Astrocyte (in vitro differentiated cells and primary cell): ENCODE results near the gene UBQLN4. TPM values are rescaled to one million over a fixed set of nuclear protein-coding genes. Genes with fewer than 3 reads are reported as not detected.
"Not testable (repeated sequence)": the region's sequence is repeated elsewhere in the genome, so short reads cannot be mapped to it uniquely, and the experiment has no call there.

ENCODE experiments used
- DNase-seq: peaks from one replicate; pipeline ENCODE4 v3.0.0-alpha.2; 2010; ENCODE audit warnings: low read depth
- FAIRE-seq: peaks from 2 replicates; lab custom pipeline; 2011; peaks lifted over from hg19 to GRCh38; lab: Jason Lieb, UNC
- H2AFZ ChIP-seq: 2 replicates; pipeline ENCODE4 v1.6.0; 2012; ENCODE audit warnings: low read depth, low read length, inconsistent platforms
- H3K27ac ChIP-seq: 2 replicates; pipeline ENCODE4 v1.5.1; 2011; ENCODE audit warnings: low read depth, low read length, inconsistent platforms
- H3K27me3 ChIP-seq: 2 replicates; pipeline ENCODE4 v1.6.0; 2011; ENCODE audit warnings: low read length, inconsistent platforms; ENCODE audit not compliant: insufficient read depth
- H3K36me3 ChIP-seq: 2 replicates; pipeline ENCODE4 v1.5.1; 2011; ENCODE audit warnings: low read length, inconsistent platforms; ENCODE audit not compliant: insufficient read depth
- H3K4me1 ChIP-seq: 2 replicates; pipeline ENCODE4 v1.5.1; 2011; ENCODE audit warnings: low read length, inconsistent platforms; ENCODE audit not compliant: insufficient read depth
- H3K4me2 ChIP-seq: 2 replicates; pipeline ENCODE4 v1.6.0; 2012; ENCODE audit warnings: low read length, inconsistent platforms
- H3K4me3 ChIP-seq: 2 replicates; pipeline ENCODE4 v1.5.1; 2011; ENCODE audit warnings: low read depth, mild to moderate bottlenecking, low read length, inconsistent platforms; ENCODE audit not compliant: insufficient read depth
- H3K79me2 ChIP-seq: 2 replicates; pipeline ENCODE4 v1.6.0; 2012; ENCODE audit warnings: mild to moderate bottlenecking, low read length, inconsistent platforms; ENCODE audit not compliant: insufficient read depth
- H3K9ac ChIP-seq: 2 replicates; pipeline ENCODE4 v1.6.0; 2012; ENCODE audit warnings: mild to moderate bottlenecking, low read length, inconsistent platforms
- H3K9me3 ChIP-seq: 2 replicates; pipeline ENCODE4 v1.5.1; 2012; ENCODE audit warnings: low read depth, mild to moderate bottlenecking, low read length, inconsistent platforms; ENCODE audit not compliant: insufficient read depth
- H4K20me1 ChIP-seq: 2 replicates; pipeline ENCODE4 v1.6.0; 2012; ENCODE audit warnings: low read length, inconsistent platforms; ENCODE audit not compliant: insufficient read depth
- H3K27ac Mint-ChIP-seq: one replicate; pipeline ENCODE4 v1.8.0; 2021; ENCODE audit warnings: mild to moderate bottlenecking, mixed read lengths; ENCODE audit not compliant: unreplicated experiment
- H3K27me3 Mint-ChIP-seq: one replicate; pipeline ENCODE4 v1.8.0; 2021; ENCODE audit warnings: low read depth, mixed read lengths; ENCODE audit not compliant: unreplicated experiment
- H3K36me3 Mint-ChIP-seq: one replicate; pipeline ENCODE4 v1.8.0; 2021; ENCODE audit warnings: low read depth, mixed read lengths; ENCODE audit not compliant: unreplicated experiment
- H3K4me1 Mint-ChIP-seq: one replicate; pipeline ENCODE4 v1.8.0; 2021; ENCODE audit warnings: low read depth, mixed read lengths; ENCODE audit not compliant: unreplicated experiment
- H3K4me3 Mint-ChIP-seq: one replicate; pipeline ENCODE4 v1.8.0; 2021; ENCODE audit warnings: mild to moderate bottlenecking, moderate library complexity, mixed read lengths; ENCODE audit not compliant: unreplicated experiment
- H3K9me3 Mint-ChIP-seq: one replicate; pipeline ENCODE4 v1.8.0; 2021; ENCODE audit warnings: mild to moderate bottlenecking, mixed read lengths; ENCODE audit not compliant: unreplicated experiment
- EZH2 ChIP-seq: IDR thresholded peaks from 2 replicates; pipeline ENCODE4 v1.6.1; 2012; ENCODE audit warnings: mild to moderate bottlenecking, low read length, inconsistent platforms; ENCODE audit not compliant: insufficient read depth
- total RNA-seq: library from RNA; stranded (reverse); gene quantifications from 2 replicates; pipeline ENCODE4 v1.2.1, GENCODE V29; 2021
- TF ChIP-seq, protein P1 (sequence below): IDR thresholded peaks from 2 replicates; pipeline ENCODE4 v1.5.1; 2011; ENCODE audit warnings: low read depth, mild to moderate bottlenecking, inconsistent platforms, low read length, moderate library complexity; ENCODE audit not compliant: insufficient read depth

Gene UBQLN4
- total RNA-seq, 1 donor from 2014 or later = 40.0 TPM

- Mint-ChIP-seq H3K27ac (no peak overlapping the region), H3K27me3 (no peaks in the 10 kb centered on the region)
These were observed 19.6 kb upstream of the UBQLN4 start for GRCh38 chr1:156073110-156073687.

GRCh38 chr1:156072251-156072650 lies 18.7 kb upstream of the UBQLN4 start:
- peaks cover 32% of the 10 kb centered on the region for H3K4me1 Mint-ChIP-seq
- peaks cover 14% of the 10 kb centered on the region for H3K36me3 Mint-ChIP-seq
- no peaks in the 10 kb centered on the region for H3K9me3 Mint-ChIP-seq
- Histone ChIP-seq H4K20me1 (peaks cover 61% of the 10 kb centered on the region), H3K4me2 (no peak overlapping the region), H3K36me3 (peaks cover 4% of the 10 kb centered on the region), H3K4me3 (no peak overlapping the region), H3K79me2 (peaks cover 27% of the 10 kb centered on the region), H3K27ac (no peak overlapping the region), H3K4me1 (peaks cover 9% of the 10 kb centered on the region), H3K27me3 (no peaks in the 10 kb centered on the region), H3K9me3 (no peaks in the 10 kb centered on the region), H3K9ac (no peak overlapping the region), H2AFZ (no peak overlapping the region)
- FAIRE-seq = no peak
- no peak overlapping the region for H3K27ac Mint-ChIP-seq
- H3K27me3 Mint-ChIP-seq = no peaks in the 10 kb centered on the region
- no peak for TF ChIP-seq EZH2
- TF ChIP-seq, protein P1, sequence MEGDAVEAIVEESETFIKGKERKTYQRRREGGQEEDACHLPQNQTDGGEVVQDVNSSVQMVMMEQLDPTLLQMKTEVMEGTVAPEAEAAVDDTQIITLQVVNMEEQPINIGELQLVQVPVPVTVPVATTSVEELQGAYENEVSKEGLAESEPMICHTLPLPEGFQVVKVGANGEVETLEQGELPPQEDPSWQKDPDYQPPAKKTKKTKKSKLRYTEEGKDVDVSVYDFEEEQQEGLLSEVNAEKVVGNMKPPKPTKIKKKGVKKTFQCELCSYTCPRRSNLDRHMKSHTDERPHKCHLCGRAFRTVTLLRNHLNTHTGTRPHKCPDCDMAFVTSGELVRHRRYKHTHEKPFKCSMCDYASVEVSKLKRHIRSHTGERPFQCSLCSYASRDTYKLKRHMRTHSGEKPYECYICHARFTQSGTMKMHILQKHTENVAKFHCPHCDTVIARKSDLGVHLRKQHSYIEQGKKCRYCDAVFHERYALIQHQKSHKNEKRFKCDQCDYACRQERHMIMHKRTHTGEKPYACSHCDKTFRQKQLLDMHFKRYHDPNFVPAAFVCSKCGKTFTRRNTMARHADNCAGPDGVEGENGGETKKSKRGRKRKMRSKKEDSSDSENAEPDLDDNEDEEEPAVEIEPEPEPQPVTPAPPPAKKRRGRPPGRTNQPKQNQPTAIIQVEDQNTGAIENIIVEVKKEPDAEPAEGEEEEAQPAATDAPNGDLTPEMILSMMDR = no peak
- no peak overlapping the region for H3K4me3 Mint-ChIP-seq
- no peak for DNase-seq

More at GRCh38 chr1:156073110-156073687, 19.6 kb upstream of the UBQLN4 start:
- H3K4me3 ChIP-seq = no peak overlapping the region
- peaks cover 17% of the 10 kb centered on the region for H3K4me1 ChIP-seq
- Mint-ChIP-seq H3K4me1 (peaks cover 37% of the 10 kb centered on the region), H3K9me3 (no peaks in the 10 kb centered on the region), H3K4me3 (no peak overlapping the region), H3K36me3 (peaks cover 14% of the 10 kb centered on the region)
- no peak for DNase-seq
- no peak overlapping the region for H3K4me2 ChIP-seq
- H3K27me3 ChIP-seq = no peaks in the 10 kb centered on the region
- H3K36me3 ChIP-seq = peaks cover 4% of the 10 kb centered on the region
- no peak overlapping the region for H3K9ac ChIP-seq
- H2AFZ ChIP-seq = no peak overlapping the region
- H3K9me3 ChIP-seq = no peaks in the 10 kb centered on the region
- no peak for FAIRE-seq
- H3K27ac ChIP-seq = no peak overlapping the region
- peaks cover 37% of the 10 kb centered on the region for H3K79me2 ChIP-seq
- peaks cover 70% of the 10 kb centered on the region for H4K20me1 ChIP-seq
- TF ChIP-seq EZH2 = no peak
- TF ChIP-seq, protein P1 = no peak

DNA sequence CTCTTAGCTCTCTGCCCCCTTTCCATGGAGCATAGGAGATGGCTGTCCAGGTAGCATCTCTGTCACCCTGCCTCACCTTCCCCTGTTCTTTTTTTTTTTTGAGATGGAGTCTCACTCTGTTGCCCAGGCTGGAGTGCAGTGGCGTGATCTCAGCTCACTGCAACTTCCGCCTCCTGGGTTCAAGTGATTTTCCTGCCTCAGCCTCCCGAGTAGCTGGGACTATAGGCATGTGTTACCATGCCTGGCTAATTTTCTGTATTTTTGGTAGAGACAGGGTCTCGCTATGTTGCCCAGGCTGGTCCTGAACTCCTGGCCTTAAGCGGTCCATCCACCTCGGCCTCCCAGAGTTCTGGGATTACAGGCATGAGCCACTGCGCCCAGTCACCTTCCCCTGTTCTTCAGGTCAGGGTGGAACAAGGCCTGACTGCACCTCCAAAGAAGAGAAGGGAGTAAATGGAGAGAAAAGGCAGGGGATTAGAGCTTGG lies 17.8 kb upstream of the UBQLN4 start:
- peaks cover 11% of the 10 kb centered on the region for H3K36me3 Mint-ChIP-seq
- peaks cover 31% of the 10 kb centered on the region for H3K4me1 Mint-ChIP-seq
- DNase-seq, H3K36me3 ChIP-seq, H3K9me3 ChIP-seq, H3K4me2 ChIP-seq, H3K27me3 Mint-ChIP-seq, H3K4me3 ChIP-seq, H3K9me3 Mint-ChIP-seq, H3K27ac ChIP-seq, H3K9ac ChIP-seq, H3K27me3 ChIP-seq, FAIRE-seq, H3K4me1 ChIP-seq, H2AFZ ChIP-seq, H3K27ac Mint-ChIP-seq, H3K4me3 Mint-ChIP-seq: not testable (repeated sequence)
- peaks cover 52% of the 10 kb centered on the region for H4K20me1 ChIP-seq
- H3K79me2 ChIP-seq = peaks cover 19% of the 10 kb centered on the region
